ENCODE measurements around the gene GPRIN1.
A peak's percentile ranks its signal among the peaks of the same experiment; 100 is the strongest.

GPRIN1 gene

DNA sequence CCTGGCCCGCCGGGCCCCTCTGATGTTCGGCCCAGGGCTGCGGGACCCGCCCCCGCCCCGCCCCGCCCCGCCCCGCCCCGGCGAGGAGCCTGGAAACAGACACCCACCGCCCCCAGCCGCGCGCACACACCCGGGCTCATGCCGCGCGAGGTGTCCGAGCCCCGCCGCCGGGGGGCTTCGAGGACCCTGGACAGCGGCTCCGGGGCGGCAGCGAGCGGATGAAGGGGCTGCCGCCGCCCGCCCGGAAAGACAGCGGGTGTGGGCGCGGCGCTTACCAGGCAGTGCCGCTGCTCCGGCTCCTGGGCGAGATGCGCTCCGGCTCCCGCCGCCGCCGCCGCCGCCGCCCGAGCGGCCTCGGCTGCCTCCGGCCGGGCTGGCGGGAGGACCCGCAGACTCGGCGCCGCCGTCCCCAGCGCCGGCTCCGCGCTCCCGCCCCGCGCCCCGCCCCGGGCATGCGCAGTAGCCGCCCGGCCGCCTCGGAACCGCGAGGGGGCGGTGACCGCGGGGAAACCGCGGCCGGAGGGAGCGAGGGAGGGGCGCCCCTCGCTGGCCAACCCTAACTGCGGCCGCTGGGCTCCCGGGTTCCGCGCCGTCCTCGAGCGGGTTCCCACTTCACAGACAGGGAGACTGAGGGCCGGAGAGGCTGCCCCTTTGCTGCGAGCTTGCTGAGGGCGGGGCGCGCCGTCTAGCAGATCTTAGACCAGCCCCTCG lies at the start of gene GPRIN1:
TSS of gene GPRIN1 (minus strand) at position 433 of the 711 bp plus-strand sequence. CDS start 10,322 bp downstream, outside the sequence.
- DNase-seq (ENCODE audit: low read depth in 2 of 2, low spot score in 1 of 2), result no peak

DNA sequence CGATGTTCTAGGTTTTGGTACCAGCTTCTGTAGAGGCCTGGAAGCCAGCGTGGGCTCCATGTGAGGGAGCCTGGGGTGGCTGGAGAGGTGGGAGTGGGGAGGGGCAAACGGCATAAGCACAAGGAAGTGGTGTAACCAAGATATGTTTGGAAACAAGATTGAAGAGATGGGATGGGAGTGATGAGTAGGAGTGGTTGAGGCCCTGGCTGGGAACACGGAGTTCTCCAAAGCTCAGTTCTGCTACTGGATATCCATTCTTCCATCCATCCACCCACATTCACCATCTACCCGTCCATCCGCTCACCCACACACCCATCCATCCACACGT lies 49.5 kb upstream of the GPRIN1 start:
- no peak for DNase-seq (ENCODE audit: low read depth in 2 of 2, low spot score in 1 of 2)

DNA sequence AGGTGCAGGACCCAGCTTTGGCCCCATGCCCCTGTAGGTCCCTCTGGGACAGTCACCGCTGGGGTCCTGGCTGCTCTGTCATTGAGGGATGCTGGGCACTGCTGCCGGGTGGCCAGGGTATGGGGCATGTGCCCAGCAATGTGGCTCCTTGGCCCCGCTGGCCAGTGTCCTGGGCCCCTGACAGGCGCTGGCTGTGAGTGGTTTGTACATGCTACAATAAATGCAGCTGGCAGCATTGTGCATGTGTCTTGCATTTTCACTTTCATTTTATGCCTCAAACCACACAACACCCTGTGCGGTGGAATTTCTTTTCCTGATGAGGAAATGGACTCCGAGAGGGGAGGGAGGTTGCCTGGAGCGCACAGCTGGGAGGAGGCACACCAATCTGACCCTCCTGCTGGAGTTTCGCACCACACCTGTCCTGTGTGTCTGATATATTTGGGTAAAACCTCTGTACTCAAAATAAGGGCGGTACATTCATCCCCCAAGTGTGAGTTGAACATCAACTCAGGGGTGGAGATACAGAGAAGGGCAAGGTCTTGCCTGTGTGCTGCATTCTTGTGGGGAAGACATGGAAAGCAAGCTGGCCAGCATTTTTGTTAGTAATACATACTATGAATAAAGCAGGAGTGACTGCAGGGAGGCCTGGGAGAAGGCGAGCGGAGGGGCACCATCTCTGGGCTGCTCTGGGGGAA lies 49.0 kb upstream of the GPRIN1 start:
- no peak for DNase-seq (ENCODE audit: low read depth in 2 of 2, low spot score in 1 of 2)

DNA sequence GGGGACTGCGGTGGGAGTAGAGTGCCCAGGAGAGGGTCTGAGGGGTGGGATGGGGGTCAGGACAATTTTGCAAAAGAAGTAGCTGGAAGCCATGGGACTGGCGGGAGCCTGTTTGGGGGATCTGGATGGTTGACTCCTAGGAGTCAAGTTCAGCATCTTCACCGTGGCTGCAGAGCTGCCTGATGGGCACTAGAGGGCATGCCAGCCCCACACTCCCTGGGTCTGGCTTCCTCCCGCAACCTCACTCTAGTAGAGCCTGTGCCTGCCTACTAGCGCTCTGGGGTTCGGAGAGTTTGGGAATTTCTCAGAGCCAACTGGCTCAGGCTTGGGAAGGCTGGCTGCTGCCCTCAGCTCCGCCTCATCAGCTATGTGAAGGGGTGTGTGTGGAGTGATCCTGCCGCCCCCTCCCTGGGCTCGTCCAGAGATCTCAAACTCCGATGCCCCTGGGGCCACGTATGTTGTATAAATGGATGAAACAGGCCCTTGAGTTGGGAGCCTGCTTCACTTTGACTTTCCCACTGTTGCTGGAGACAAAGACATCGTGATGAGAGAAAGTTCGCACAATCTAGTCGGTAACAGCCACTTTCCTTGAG lies 48.1 kb upstream of the GPRIN1 start:
- DNase-seq (ENCODE audit: low read depth in 2 of 2, low spot score in 1 of 2), result peak; percentile 32 to 35

DNA sequence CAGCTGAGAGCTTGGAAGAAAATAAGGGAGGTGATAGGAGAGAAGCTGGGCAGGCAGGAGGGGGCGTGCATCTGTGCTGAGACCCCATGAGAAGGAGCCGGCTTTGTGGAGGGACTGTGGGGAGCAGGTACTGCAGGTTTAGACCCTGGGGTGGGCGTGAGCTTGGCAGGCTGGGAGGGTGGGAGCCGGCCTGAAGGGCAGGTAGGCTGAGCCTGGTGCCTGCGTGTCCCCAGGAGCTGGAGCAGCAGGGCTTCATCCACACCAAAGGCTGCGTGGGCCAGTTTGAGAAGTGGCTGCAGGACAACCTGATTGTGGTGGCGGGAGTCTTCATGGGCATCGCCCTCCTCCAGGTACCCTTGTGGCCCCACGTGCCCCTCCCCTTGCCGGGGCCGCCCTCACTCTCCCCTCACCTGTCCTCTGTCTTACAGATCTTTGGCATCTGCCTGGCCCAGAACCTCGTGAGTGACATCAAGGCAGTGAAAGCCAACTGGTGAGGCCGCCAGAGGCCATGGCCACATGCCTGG lies 46.6 kb upstream of the GPRIN1 start:
- no peak for DNase-seq (ENCODE audit: low read depth in 2 of 2, low spot score in 1 of 2)

DNA sequence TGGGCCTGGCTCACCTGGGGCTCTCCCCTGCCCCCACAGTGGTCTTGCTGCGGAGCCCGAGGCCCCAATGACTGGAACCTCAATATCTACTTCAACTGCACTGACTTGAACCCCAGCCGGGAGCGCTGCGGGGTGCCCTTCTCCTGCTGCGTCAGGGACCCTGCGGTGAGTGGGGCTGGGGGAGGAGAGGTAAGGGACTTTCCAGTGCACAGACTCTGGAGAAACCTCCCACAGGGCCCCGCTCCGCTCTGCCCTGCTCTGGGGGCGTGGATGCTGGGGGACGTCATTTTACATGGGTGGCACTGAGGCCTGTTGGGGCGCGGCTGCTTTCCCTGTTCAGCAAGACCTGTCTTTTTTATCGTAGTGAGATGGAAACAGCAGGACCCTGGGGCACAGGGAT lies 44.9 kb upstream of the GPRIN1 start:
- no peak for DNase-seq (ENCODE audit: low read depth in 2 of 2, low spot score in 1 of 2)

DNA sequence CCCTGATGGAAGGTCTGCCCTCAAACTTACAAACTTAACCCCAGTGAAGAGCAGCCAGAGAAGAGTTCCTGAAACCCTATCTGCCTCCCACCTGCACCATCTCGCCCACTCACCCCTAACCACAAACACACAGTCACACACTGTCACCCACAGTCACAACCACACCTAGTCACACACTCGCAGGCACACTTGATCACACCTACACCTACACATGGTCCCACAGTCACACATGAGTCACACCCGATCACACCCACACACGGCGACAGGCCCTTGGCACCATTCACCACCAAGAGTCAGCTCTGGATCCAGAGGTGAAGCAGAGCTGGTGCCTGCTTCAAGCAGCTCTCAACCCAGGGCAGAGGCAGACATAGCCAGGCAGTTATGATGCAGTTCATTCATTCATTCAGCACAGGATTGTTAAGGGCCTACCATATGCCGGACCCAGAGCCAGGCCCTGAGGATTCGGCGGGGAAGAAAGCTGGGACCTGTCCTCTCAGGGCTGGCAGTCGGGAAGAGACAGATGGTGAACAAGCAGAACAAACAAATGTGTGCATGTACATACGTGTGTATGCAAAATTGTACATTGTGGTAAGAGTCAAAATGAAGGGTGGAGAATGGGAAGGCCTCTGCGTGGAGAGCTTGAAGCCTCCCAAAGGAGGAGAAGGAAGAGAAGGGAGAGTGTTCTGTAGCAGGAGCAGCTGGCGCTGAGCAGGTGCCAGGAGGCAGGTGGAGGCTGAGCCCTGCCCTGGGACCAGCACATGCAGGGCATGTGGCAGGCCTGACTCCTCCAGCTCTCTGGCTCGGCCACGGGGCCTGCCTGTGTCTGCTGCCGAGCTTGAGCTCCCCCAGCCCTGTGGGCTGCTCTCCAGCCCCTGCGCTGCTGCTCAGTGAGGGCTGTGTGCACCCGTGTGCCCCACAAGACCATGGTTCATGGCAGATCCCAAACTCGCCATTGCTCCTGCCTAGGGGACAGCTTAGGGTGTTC lies 43.7 kb upstream of the GPRIN1 start:
- peak; percentile 78 to 90 for DNase-seq (ENCODE audit: low read depth in 2 of 2, low spot score in 1 of 2)

DNA sequence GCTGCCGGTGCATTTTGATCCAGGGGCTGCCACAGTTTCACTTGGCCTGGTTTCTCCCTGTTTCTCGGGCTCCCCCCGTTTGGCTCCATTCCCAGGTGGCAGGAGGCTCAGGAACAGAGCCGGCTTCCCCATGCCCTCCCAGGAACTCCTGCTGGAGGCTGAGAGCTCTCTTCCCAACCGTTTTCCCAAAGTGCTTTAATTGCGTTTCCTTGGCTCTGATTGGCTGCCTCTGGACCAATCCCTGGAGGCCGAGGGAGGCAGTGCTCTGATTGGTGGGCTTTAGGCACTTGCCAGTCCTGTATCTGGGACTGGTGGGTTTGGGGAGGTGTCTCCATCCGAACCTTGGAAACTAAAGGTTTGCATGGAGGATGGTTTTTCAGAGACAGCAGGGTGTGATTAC lies 42.2 kb upstream of the GPRIN1 start:
- no peak for DNase-seq (ENCODE audit: low read depth in 2 of 2, low spot score in 1 of 2)

DNA sequence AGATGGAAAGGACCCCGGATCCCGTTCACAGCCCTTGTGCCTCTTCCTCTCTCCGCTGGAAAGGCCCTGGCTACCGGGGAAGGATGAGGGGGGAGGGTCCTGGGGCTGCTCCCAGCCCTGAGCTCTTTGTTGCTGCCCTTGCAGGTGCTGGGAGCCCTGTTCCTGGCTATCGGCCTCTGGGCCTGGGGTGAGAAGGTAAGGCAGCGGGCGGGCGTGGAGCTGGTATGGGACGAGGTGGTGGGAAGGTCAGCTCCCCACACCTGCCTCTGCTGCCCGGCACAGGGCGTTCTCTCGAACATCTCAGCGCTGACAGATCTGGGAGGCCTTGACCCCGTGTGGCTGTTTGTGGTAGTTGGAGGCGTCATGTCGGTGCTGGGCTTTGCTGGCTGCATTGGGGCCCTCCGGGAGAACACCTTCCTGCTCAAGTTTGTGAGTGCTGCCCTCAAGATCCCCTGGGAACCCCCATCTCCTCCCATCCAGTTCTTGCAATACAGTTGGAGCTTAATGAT lies 41.6 kb upstream of the GPRIN1 start:
- no peak for DNase-seq (ENCODE audit: low read depth in 2 of 2, low spot score in 1 of 2)

DNA sequence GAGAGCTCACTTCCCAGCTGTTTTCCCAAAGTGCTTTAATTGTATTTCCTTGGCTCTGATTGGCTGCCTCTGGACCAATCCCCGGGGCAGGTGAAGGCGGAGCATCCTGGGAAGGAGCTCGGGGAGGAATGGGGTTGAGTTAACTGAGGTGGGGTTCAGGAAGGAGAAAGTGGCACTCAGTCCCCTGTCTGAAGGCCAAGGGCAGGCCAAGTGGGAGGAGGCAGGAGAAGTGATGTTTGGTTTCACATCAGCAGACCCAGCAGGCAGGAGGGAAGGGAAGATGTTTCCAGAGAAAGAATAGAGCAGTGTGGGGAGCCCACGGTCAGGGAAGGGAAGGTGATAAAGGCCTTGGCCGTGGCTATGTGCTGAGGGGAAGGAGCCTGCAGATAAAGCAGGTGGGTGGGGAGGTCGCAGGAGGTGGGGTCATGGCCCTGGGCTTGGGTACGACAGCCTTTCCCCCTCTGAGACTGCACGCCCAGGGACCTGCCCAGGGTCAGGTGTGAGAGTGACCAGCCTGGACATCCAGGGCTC lies 40.5 kb upstream of the GPRIN1 start:
- no peak for DNase-seq (ENCODE audit: low read depth in 2 of 2, low spot score in 1 of 2)

DNA sequence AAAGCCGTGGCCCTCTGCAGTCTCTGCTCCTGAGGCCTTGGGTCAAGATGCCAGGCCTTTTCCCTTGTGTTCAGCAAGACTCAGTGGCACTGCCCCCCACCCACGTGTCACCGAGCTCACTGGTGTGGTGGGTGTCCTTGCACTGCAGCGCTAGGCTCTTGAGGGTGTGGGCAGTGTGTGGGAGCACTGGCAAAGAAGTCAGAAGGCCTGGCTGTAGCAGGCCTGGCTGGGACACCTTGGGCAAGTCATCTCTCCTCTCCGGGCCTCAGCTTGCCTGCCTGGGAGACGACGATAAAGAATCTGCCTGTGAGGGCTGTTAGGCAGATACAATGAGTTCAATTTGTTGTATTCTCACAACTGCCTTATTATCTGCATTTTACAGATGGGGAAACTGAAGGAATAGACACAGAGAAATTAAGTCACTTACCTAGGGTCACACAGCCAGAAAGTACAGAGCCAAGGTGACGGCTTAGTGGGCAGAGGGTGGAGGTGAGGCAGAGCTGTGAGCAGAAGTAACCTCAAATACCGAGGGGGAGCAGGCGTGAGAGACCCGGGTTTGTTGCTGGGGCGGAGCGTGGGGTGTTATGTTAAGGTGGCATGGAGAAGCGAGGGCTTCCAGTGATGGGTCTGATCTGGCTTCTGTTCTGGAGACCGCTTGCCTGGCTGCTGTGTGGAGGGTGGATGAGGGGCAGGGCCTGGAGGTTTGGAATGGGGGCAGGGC lies 38.7 kb upstream of the GPRIN1 start:
- peak in 1 of 2 donors; percentile 41 for DNase-seq (ENCODE audit: low read depth in 2 of 2, low spot score in 1 of 2)

DNA sequence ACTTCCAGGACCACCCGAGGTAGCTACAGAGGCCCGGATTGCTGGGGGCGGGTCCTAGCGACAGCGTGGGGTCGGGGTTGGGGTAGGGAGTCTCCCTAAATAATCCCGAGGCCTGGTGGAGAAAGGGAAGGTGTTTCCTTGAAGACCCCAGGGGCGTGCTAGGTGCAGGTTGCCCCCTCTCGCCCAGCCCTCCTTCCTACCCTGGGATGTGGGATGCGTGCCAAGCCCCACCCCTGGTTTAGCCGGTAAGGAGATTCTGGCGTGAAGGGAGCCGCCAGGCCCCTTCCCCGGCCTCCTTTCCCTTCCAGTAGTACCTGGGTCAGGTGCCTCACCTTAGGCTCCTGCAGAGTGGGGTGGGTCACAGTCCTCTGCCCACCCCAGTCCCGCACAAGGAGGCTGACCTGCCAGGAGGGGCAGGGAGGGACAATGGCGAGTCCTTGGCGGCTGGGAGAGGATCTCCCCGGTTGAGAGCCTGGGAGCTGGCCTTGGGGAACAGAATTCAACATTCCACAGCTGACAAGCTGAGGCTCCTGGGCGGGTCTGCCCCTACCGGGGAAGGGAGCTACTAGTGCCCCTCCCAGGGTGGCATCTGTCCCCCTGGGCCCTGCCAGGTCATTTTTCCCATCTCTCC lies 38.0 kb upstream of the GPRIN1 start:
- DNase-seq (ENCODE audit: low read depth in 2 of 2, low spot score in 1 of 2), result no peak

DNA sequence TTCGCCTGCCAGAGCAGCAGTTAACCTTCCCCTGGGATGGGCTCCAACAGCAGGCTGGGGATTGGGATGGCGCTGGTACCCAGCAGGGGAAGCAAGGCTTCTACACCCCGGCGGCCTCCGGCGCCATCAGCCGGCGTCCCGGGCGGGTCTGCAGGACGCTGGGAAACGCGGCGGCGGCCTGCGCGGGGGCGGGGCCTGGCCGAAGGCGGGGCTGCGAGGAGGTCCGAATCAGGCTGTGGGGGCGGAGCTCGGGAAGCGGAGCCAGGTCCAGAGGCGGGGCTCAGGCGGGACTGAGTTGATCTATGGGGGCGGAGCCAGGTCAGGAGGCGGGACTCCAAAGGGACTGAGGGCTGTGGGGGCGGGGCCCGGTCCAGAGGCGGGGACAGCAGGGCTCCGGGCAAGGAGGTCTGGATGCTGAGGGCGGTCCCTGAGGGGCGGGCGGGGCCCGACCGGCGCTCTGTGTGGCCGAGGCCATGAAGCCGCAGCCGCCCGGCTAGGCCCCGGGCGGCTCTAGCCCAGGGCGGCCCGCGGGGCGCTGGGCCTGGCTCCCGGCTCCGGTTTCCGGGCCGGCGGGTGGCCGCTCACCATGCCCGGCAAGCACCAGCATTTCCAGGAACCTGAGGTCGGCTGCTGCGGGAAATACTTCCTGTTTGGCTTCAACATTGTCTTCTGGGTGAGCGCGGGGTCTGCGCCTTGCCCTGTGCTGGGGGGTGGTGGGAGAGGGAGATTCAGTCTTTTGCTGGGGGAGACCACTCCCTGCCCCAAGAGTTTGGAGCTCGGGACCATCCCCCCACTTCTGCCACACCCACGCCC lies 37.3 kb upstream of the GPRIN1 start, which contains the start of gene TSPAN17:
TSS of gene TSPAN17 (plus strand) at position 455 of the 813 bp plus-strand sequence. CDS start at position 587, 132 bp downstream.
- peak; percentile 86 to 94 for DNase-seq (ENCODE audit: low read depth in 2 of 2, low spot score in 1 of 2)

DNA sequence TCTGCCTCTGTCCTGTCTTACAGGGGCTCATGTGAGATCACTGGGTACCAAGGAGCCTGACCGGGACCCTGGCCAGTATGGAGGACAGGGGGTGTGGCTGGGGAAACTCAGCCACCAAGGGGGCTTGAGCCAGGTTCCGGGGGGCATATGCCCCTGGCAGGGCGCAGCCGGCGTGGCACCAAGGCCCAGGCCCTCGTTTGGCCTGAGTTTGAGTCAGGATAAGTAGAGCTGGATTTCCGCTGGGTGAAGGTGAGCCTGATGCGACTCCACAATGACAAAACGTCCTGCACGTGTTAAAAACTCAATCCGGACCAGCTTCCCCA lies 36.7 kb upstream of the GPRIN1 start:
- DNase-seq (ENCODE audit: low read depth in 2 of 2, low spot score in 1 of 2), result no peak

DNA sequence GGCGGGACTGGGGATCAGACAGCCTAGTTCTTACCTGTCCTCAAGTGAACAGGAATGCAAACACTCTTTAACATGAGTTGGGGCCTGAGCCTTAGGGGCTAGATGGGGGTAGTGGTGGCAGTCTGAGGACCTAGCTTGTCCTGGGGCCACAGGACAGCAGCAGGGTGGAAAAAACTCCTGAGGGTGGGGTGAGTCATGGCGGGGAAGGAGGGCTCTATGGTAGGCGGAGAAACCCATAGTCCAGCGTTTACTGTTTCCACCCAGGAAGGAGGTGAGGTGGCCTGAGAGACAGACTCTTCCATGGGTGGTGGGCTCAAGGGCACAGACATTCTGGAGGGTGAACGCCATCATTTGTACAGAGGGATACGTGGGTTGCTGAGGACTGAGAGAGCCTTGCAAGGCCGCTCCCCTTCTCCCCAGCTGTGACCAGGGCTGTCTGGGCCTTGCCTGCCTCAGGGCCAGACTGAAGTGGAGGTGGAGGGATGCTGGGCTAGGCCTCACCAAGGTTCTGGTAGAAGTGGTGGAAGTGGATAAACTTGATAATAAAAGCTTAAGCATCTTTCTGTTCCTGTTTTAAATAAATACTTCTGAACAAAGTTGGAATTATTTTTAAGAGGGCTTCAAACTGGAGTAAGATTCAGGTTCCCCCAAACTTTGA lies 36.2 kb upstream of the GPRIN1 start:
- DNase-seq (ENCODE audit: low read depth in 2 of 2, low spot score in 1 of 2), result no peak

DNA sequence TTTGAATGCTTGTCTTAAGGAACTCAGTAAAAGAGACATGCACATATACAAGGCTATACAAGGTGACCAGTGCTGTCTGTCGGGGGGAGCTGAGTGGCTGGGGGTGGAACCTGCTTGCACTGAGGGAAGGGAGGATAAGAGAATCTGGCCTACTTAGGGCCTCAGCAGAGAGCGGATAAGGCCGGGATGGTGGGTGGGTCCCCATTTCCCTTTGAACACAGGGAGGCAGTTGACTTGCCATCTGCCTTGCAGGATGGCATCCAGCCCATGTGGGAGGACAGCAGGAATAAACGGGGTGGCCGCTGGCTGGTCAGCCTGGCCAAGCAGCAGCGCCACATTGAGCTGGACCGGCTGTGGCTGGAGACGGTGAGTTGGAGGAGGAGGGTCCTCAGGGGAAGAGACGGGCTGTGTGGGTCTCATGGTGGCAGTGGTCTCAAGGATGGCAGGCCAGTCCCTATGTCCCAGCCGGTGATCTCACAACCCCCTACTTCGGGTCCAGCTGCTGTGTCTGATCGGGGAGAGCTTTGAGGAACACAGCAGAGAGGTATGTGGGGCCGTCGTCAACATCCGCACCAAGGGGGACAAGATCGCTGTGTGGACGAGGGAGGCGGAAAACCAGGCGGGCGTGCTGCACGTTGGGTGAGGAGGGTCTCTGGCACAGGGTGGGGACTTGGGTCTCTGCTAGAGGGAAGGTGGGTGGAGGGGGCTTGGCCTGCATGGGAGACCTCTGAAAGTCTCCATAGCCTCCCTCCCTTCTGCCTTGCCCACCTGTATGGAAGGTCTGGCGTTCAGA lies 35.1 kb upstream of the GPRIN1 start:
- DNase-seq (ENCODE audit: low read depth in 2 of 2, low spot score in 1 of 2), result no peak

DNA sequence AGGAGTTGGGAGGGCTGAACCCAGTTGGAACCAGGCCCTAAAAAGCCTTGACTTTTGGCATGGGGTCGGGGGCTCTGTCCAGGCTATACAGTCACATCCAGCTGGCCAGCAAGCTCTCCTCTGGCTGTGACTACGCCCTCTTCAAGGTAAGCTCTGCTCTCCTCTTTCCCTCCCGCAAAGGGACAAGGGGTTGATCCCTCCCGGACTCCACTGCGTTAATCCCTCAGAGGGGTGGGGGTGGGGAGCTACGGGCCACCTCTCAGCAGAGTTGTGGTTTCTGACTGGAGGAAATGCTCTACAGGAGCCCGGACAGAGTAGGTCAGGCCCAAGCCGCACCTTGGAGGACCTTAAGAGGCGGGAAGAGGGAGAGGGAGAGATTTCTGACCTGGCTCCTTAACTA lies 34.3 kb upstream of the GPRIN1 start:
- no peak for DNase-seq (ENCODE audit: low read depth in 2 of 2, low spot score in 1 of 2)
